Fibroblast of lung (primary cell): ENCODE data around the gene OR52I1. TPM values are rescaled to one million over a fixed set of nuclear protein-coding genes. Genes with fewer than 3 reads are reported as not detected.

Experiments
- DNase-seq, 2 donors: peaks; one replicate each; pipeline versions ENCODE4 v3.0.0 to v3.0.0-alpha.2; 2010; ENCODE audit warnings: low read depth in 2 of 2
- H2AFZ ChIP-seq: 2 replicates; pipeline ENCODE4 v1.5.1; 2012; ENCODE audit warnings: low read length, control low read depth, inconsistent platforms
- H3K27ac ChIP-seq: 2 replicates; pipeline ENCODE4 v1.5.1; 2011; ENCODE audit warnings: low read length, control low read depth; ENCODE audit not compliant: insufficient read depth
- H3K27me3 ChIP-seq: 2 replicates; pipeline ENCODE4 v1.5.1; 2011; ENCODE audit warnings: mild to moderate bottlenecking, low read length; ENCODE audit not compliant: control insufficient read depth, insufficient read depth
- H3K36me3 ChIP-seq: 2 replicates; pipeline ENCODE4 v1.5.1; 2011; ENCODE audit warnings: low read length; ENCODE audit not compliant: control insufficient read depth, insufficient read depth
- H3K4me1 ChIP-seq: 2 replicates; pipeline ENCODE4 v1.5.1; 2011; ENCODE audit warnings: low read length; ENCODE audit not compliant: control insufficient read depth, insufficient read depth; ENCODE audit errors: extremely low read depth
- H3K4me2 ChIP-seq: 2 replicates; pipeline ENCODE4 v1.5.1; 2011; ENCODE audit warnings: low read length, control low read depth; ENCODE audit not compliant: insufficient read depth; ENCODE audit errors: extremely low read depth
- H3K4me3 ChIP-seq, 4 experiments: fragments of 200-600 bp in 1 of 4; sonication (generic) in 1 of 4; replicated peaks in 1 of 4; 2 replicates each; pipeline ENCODE4 v1.5.1; 2011 to 2016; ENCODE audit warnings: low read length in 4 of 4, low read depth in 3 of 4, mild to moderate bottlenecking in 3 of 4, control low read depth in 2 of 4, inconsistent platforms in 1 of 4, mixed read lengths in 1 of 4; ENCODE audit not compliant: insufficient read depth in 1 of 4; ENCODE audit errors: control extremely low read depth in 1 of 4
- H3K79me2 ChIP-seq: 2 replicates; pipeline ENCODE4 v1.5.1; 2012; ENCODE audit warnings: mild to moderate bottlenecking, low read length, inconsistent platforms; ENCODE audit not compliant: control insufficient read depth, insufficient read depth
- H3K9ac ChIP-seq: 2 replicates; pipeline ENCODE4 v1.5.1; 2011; ENCODE audit warnings: mild to moderate bottlenecking, low read length, control low read depth; ENCODE audit not compliant: insufficient read depth
- H3K9me3 ChIP-seq: 2 replicates; pipeline ENCODE4 v1.5.1; 2012; ENCODE audit warnings: low read depth, low read length; ENCODE audit not compliant: control insufficient read depth, insufficient read depth
- H4K20me1 ChIP-seq: 2 replicates; pipeline ENCODE4 v1.5.1; 2011; ENCODE audit warnings: low read length; ENCODE audit not compliant: control insufficient read depth, insufficient read depth; ENCODE audit errors: extremely low read depth
- EZH2 ChIP-seq: IDR thresholded peaks from 2 replicates; pipeline ENCODE4 v1.5.1; 2012; ENCODE audit warnings: low read length, control low read depth, mild to moderate bottlenecking; ENCODE audit errors: missing control alignments
- polyA plus RNA-seq, 2 donors: library from polyadenylated mRNA; depleted of rRNA in 1 of 2; stranded (reverse) in 1 of 2; unstranded in 1 of 2; fragments of >200 nt; gene quantifications; 2 replicates each; pipeline ENCODE4 v1.2.1, GENCODE V29; 2011 to 2012; ENCODE audit warnings: missing spikeins in 1 of 2
- total RNA-seq: library from RNA; depleted of rRNA; stranded (reverse); fragments of >200 nt; gene quantifications from 2 replicates; pipeline ENCODE4 v1.2.1, GENCODE V29; 2014
- TF ChIP-seq, protein P1 (sequence below), 2 donors: IDR thresholded peaks in 1 of 2; conservative IDR thresholded peaks in 1 of 2; 1 replicate in 1 of 2; 2 replicates in 1 of 2; pipeline ENCODE4 v1.5.1; 2011 to 2012; ENCODE audit warnings: low read length in 2 of 2, control low read depth in 1 of 2, inconsistent platforms in 1 of 2, low read depth in 1 of 2, mild to moderate bottlenecking in 1 of 2

OR52I1 gene
- total and polyA plus RNA-seq, 2 donors (not counting 1 experiment from before 2014, with no cell fraction given) = not detected

DNA sequence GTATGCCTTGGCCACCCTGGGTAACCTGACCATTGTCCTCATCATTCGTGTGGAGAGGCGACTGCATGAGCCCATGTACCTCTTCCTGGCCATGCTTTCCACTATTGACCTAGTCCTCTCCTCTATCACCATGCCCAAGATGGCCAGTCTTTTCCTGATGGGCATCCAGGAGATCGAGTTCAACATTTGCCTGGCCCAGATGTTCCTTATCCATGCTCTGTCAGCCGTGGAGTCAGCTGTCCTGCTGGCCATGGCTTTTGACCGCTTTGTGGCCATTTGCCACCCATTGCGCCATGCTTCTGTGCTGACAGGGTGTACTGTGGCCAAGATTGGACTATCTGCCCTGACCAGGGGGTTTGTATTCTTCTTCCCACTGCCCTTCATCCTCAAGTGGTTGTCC is 46.1 kb downstream of the OR52I1 start:
- DNase-seq = no peak

DNA sequence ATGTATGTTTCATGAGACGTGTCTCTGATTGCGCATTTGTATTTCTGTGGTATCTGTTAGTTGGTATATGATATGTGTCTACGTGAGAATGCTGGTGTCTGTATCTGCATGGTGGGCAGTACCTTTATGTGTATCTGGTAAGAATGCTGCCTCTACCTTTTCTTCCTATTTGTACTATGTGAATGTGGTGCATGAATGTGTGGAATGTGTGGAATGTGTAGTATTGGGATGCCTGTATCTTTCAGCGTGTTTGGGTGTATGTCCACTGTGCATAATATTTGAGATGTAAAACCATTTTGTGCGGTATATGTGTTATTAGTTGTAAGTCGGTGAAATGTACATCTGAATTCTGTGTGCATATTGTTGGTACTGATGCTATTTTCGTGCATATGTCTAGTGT is 47.7 kb downstream of the OR52I1 start:
- no peak overlapping the region for H3K9ac ChIP-seq
- TF ChIP-seq, protein P1, sequence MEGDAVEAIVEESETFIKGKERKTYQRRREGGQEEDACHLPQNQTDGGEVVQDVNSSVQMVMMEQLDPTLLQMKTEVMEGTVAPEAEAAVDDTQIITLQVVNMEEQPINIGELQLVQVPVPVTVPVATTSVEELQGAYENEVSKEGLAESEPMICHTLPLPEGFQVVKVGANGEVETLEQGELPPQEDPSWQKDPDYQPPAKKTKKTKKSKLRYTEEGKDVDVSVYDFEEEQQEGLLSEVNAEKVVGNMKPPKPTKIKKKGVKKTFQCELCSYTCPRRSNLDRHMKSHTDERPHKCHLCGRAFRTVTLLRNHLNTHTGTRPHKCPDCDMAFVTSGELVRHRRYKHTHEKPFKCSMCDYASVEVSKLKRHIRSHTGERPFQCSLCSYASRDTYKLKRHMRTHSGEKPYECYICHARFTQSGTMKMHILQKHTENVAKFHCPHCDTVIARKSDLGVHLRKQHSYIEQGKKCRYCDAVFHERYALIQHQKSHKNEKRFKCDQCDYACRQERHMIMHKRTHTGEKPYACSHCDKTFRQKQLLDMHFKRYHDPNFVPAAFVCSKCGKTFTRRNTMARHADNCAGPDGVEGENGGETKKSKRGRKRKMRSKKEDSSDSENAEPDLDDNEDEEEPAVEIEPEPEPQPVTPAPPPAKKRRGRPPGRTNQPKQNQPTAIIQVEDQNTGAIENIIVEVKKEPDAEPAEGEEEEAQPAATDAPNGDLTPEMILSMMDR (conservative IDR thresholded peaks at IDR 0.05 in 1 of 2, IDR thresholded peaks at IDR 0.05 in 1 of 2; ENCODE audit: low read depth in 1 of 2, low read length in 2 of 2) = no peak
- no peak for TF ChIP-seq EZH2
- no peaks in the 10 kb centered on the region for H3K9me3 ChIP-seq
- no peak overlapping the region for H3K4me2 ChIP-seq
- H3K27me3 ChIP-seq = no peaks in the 10 kb centered on the region
- no peaks in the 10 kb centered on the region for H3K4me1 ChIP-seq
- H3K27ac ChIP-seq = no peak overlapping the region
- no peaks in the 10 kb centered on the region for H3K79me2 ChIP-seq
- no peak for DNase-seq
- no peaks in the 10 kb centered on the region for H4K20me1 ChIP-seq
- no peak overlapping the region for H2AFZ ChIP-seq
- no peak overlapping the region for H3K4me3 ChIP-seq
- no peaks in the 10 kb centered on the region for H3K36me3 ChIP-seq

More for the DNA sequence above, 46.1 kb downstream of the OR52I1 start:
- Histone ChIP-seq H3K9ac (no peak overlapping the region), H3K79me2 (no peaks in the 10 kb centered on the region), H3K36me3 (no peaks in the 10 kb centered on the region), H3K27me3 (no peaks in the 10 kb centered on the region), H3K9me3 (no peaks in the 10 kb centered on the region), H4K20me1 (no peaks in the 10 kb centered on the region), H3K4me3 (no peak overlapping the region), H3K4me1 (no peaks in the 10 kb centered on the region), H2AFZ (no peak overlapping the region), H3K27ac (no peak overlapping the region), H3K4me2 (no peak overlapping the region)
- no peak for TF ChIP-seq EZH2
- TF ChIP-seq, protein P1 (conservative IDR thresholded peaks at IDR 0.05 in 1 of 2, IDR thresholded peaks at IDR 0.05 in 1 of 2; ENCODE audit: low read depth in 1 of 2, low read length in 2 of 2) = no peak

DNA sequence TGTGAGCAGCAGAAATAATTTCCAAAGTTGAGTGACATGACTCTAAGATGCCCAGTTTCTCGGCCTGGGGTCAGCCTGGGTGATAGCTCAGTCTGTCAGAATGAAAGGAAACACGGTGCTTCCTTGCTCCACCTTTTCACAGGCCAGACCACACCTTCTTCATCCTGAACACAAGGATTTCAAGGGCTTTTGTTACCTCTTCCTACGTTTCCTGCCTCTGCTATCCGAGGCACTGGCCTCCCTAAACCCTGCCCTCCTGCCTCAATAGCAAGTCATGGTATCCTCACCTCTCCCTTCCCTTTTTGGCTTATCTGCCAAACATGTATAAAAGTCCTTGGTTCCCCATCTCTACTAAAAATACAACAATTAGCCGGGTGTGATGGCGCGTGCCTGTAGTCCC is 48.2 kb downstream of the OR52I1 start:
- no peak overlapping the region for H3K4me3 ChIP-seq
- no peaks in the 10 kb centered on the region for H3K27me3 ChIP-seq
- no peaks in the 10 kb centered on the region for H3K4me1 ChIP-seq
- no peaks in the 10 kb centered on the region for H3K79me2 ChIP-seq
- no peak for DNase-seq
- no peak overlapping the region for H2AFZ ChIP-seq
- no peak overlapping the region for H3K9ac ChIP-seq
- TF ChIP-seq, protein P1 (conservative IDR thresholded peaks at IDR 0.05 in 1 of 2, IDR thresholded peaks at IDR 0.05 in 1 of 2; ENCODE audit: low read depth in 1 of 2, low read length in 2 of 2) = no peak
- no peak for TF ChIP-seq EZH2
- H3K27ac ChIP-seq = no peak overlapping the region
- H3K4me2 ChIP-seq = no peak overlapping the region
- H4K20me1 ChIP-seq = no peaks in the 10 kb centered on the region
- no peaks in the 10 kb centered on the region for H3K36me3 ChIP-seq
- no peaks in the 10 kb centered on the region for H3K9me3 ChIP-seq
